Esophagus muscularis mucosa (tissue), 4 donors: ENCODE results near the gene RPS2.

Experiments used
- CTCF ChIP-seq, 3 experiments: fragments of 200-600 bp in 2 of 3; fragments of 450-650 bp in 1 of 3; sonication (generic) in 2 of 3; IDR thresholded peaks; one replicate each; pipeline ENCODE4 v1.5.1; 2017 to 2019; ENCODE audit warnings: antibody characterized with exemption in 3 of 3, mild to moderate bottlenecking in 2 of 3, moderate library complexity in 1 of 3
- EP300 ChIP-seq: sonication (generic); formaldehyde crosslinking; IDR thresholded peaks from one replicate; pipeline ENCODE4 v1.6.1; 2017; ENCODE audit warnings: antibody characterized with exemption
- POLR2A ChIP-seq: fragments of 450-650 bp; IDR thresholded peaks from one replicate; pipeline ENCODE4 v1.6.1; 2017; ENCODE audit warnings: antibody characterized with exemption, moderate library complexity, mild to moderate bottlenecking, low read depth

GRCh38 chr16:1933097-1933661 is 31.4 kb downstream of the RPS2 start:
- TF ChIP-seq CTCF (IDR thresholded peaks at IDR 0.05) = no peak
- no peak for TF ChIP-seq POLR2A
- no peak for TF ChIP-seq EP300
